Measurements from ENCODE around the gene MYOM1. TPM values are rescaled to one million over a fixed set of nuclear protein-coding genes. Genes with fewer than 3 reads are reported as not detected.
"Not testable (repeated sequence)": the region's sequence is repeated elsewhere in the genome, so short reads cannot be mapped to it uniquely, and the experiment has no call there.

MYOM1 gene
- total RNA-seq, 1 donor = 0.94 TPM

- no peaks in the 10 kb centered on the region for H3K9me3 ChIP-seq (ENCODE audit: low read depth, low read length)
- no peak overlapping the region for H3K4me3 ChIP-seq (ENCODE audit: low read length)
- H3K27me3 ChIP-seq (ENCODE audit: insufficient read depth, low read length) = no peaks in the 10 kb centered on the region
- peaks cover 5% of the 10 kb centered on the region for H3K4me1 ChIP-seq (ENCODE audit: insufficient read depth, low read length)
Measured at GRCh38 chr18:3097082-3097481, 122.7 kb downstream of the MYOM1 start.

GRCh38 chr18:3095921-3096320 is 123.8 kb downstream of the MYOM1 start:
- H3K27me3 ChIP-seq (ENCODE audit: insufficient read depth, low read length) = no peaks in the 10 kb centered on the region
- peaks cover 5% of the 10 kb centered on the region for H3K4me1 ChIP-seq (ENCODE audit: insufficient read depth, low read length)
- H3K4me3 ChIP-seq (ENCODE audit: low read length) = no peak overlapping the region
- no peaks in the 10 kb centered on the region for H3K9me3 ChIP-seq (ENCODE audit: low read depth, low read length)

- Histone ChIP-seq H3K9me3 (ENCODE audit: low read depth, low read length) (no peaks in the 10 kb centered on the region), H3K27me3 (ENCODE audit: insufficient read depth, low read length) (no peaks in the 10 kb centered on the region), H3K4me3 (ENCODE audit: low read length) (no peak overlapping the region), H3K4me1 (ENCODE audit: insufficient read depth, low read length) (peaks cover 5% of the 10 kb centered on the region)
Measured at GRCh38 chr18:3094338-3094684, 125.5 kb downstream of the MYOM1 start.

- no peak overlapping the region for H3K4me3 ChIP-seq (ENCODE audit: low read length)
- H3K27me3 ChIP-seq (ENCODE audit: insufficient read depth, low read length) = no peaks in the 10 kb centered on the region
- H3K4me1 ChIP-seq (ENCODE audit: insufficient read depth, low read length) = peaks cover 5% of the 10 kb centered on the region
- no peaks in the 10 kb centered on the region for H3K9me3 ChIP-seq (ENCODE audit: low read depth, low read length)
Measured at GRCh38 chr18:3093624-3094337, 126.0 kb downstream of the MYOM1 start.

- Histone ChIP-seq H3K4me3 (ENCODE audit: low read length) (no peak overlapping the region), H3K9me3 (ENCODE audit: low read depth, low read length) (no peaks in the 10 kb centered on the region), H3K27me3 (ENCODE audit: insufficient read depth, low read length) (no peaks in the 10 kb centered on the region), H3K4me1 (ENCODE audit: insufficient read depth, low read length) (peaks cover 5% of the 10 kb centered on the region)
Measured at GRCh38 chr18:3092727-3093126, 127.0 kb downstream of the MYOM1 start.

GRCh38 chr18:3089579-3089978 is 130.2 kb downstream of the MYOM1 start:
- Histone ChIP-seq H3K27me3 (ENCODE audit: insufficient read depth, low read length) (no peaks in the 10 kb centered on the region), H3K9me3 (ENCODE audit: low read depth, low read length) (no peaks in the 10 kb centered on the region)

GRCh38 chr18:3088449-3088848 is 131.3 kb downstream of the MYOM1 start:
- Histone ChIP-seq H3K9me3 (ENCODE audit: low read depth, low read length) (no peaks in the 10 kb centered on the region), H3K4me3 (ENCODE audit: low read length) (no peak overlapping the region), H3K4me1 (ENCODE audit: insufficient read depth, low read length) (no peaks in the 10 kb centered on the region), H3K27me3 (ENCODE audit: insufficient read depth, low read length) (no peaks in the 10 kb centered on the region)

More at GRCh38 chr18:3089579-3089978, 130.2 kb downstream of the MYOM1 start:
- no peaks in the 10 kb centered on the region for H3K4me1 ChIP-seq (ENCODE audit: insufficient read depth, low read length)
- H3K4me3 ChIP-seq (ENCODE audit: low read length) = no peak overlapping the region

GRCh38 chr18:3086871-3087270 is 132.9 kb downstream of the MYOM1 start:
- Histone ChIP-seq H3K4me3 (ENCODE audit: low read length) (no peak overlapping the region), H3K9me3 (ENCODE audit: low read depth, low read length) (no peaks in the 10 kb centered on the region), H3K4me1 (ENCODE audit: insufficient read depth, low read length) (no peaks in the 10 kb centered on the region), H3K27me3 (ENCODE audit: insufficient read depth, low read length) (no peaks in the 10 kb centered on the region)

- H3K27me3 ChIP-seq (ENCODE audit: insufficient read depth, low read length) = no peaks in the 10 kb centered on the region
- H3K4me3 ChIP-seq (ENCODE audit: low read length) = no peak overlapping the region
- H3K9me3 ChIP-seq (ENCODE audit: low read depth, low read length) = no peaks in the 10 kb centered on the region
- no peaks in the 10 kb centered on the region for H3K4me1 ChIP-seq (ENCODE audit: insufficient read depth, low read length)
Measured at GRCh38 chr18:3085612-3086011, 134.2 kb downstream of the MYOM1 start.

- H3K27me3 ChIP-seq (ENCODE audit: insufficient read depth, low read length) = no peaks in the 10 kb centered on the region
- H3K4me3 ChIP-seq (ENCODE audit: low read length) = no peak overlapping the region
- H3K9me3 ChIP-seq (ENCODE audit: low read depth, low read length) = no peaks in the 10 kb centered on the region
- H3K4me1 ChIP-seq (ENCODE audit: insufficient read depth, low read length) = no peaks in the 10 kb centered on the region
Measured at GRCh38 chr18:3084206-3084605, 135.6 kb downstream of the MYOM1 start.

GRCh38 chr18:3083766-3084165 is 136.0 kb downstream of the MYOM1 start:
- no peak overlapping the region for H3K4me3 ChIP-seq (ENCODE audit: low read length)
- no peaks in the 10 kb centered on the region for H3K4me1 ChIP-seq (ENCODE audit: insufficient read depth, low read length)
- no peaks in the 10 kb centered on the region for H3K9me3 ChIP-seq (ENCODE audit: low read depth, low read length)
- H3K27me3 ChIP-seq (ENCODE audit: insufficient read depth, low read length) = no peaks in the 10 kb centered on the region

- no peaks in the 10 kb centered on the region for H3K4me1 ChIP-seq (ENCODE audit: insufficient read depth, low read length)
- no peaks in the 10 kb centered on the region for H3K27me3 ChIP-seq (ENCODE audit: insufficient read depth, low read length)
- no peak overlapping the region for H3K4me3 ChIP-seq (ENCODE audit: low read length)
- no peaks in the 10 kb centered on the region for H3K9me3 ChIP-seq (ENCODE audit: low read depth, low read length)
Measured at GRCh38 chr18:3081584-3081991, 138.2 kb downstream of the MYOM1 start.

GRCh38 chr18:3079653-3080052 is 140.1 kb downstream of the MYOM1 start:
- Histone ChIP-seq H3K4me1 (ENCODE audit: insufficient read depth, low read length) (no peaks in the 10 kb centered on the region), H3K4me3 (ENCODE audit: low read length) (no peak overlapping the region), H3K27me3 (ENCODE audit: insufficient read depth, low read length) (no peaks in the 10 kb centered on the region), H3K9me3 (ENCODE audit: low read depth, low read length) (no peaks in the 10 kb centered on the region)

GRCh38 chr18:3075491-3075890 is 144.3 kb downstream of the MYOM1 start:
- H3K4me1 ChIP-seq (ENCODE audit: insufficient read depth, low read length) = peaks cover 10% of the 10 kb centered on the region
- H3K9me3 ChIP-seq (ENCODE audit: low read depth, low read length) = no peaks in the 10 kb centered on the region
- no peak overlapping the region for H3K4me3 ChIP-seq (ENCODE audit: low read length)
- H3K27me3 ChIP-seq (ENCODE audit: insufficient read depth, low read length) = no peaks in the 10 kb centered on the region

GRCh38 chr18:3074087-3074486 is 145.7 kb downstream of the MYOM1 start:
- H3K9me3 ChIP-seq (ENCODE audit: low read depth, low read length) = no peaks in the 10 kb centered on the region
- H3K4me3 ChIP-seq (ENCODE audit: low read length) = no peak overlapping the region
- H3K27me3 ChIP-seq (ENCODE audit: insufficient read depth, low read length) = no peaks in the 10 kb centered on the region
- peaks cover 10% of the 10 kb centered on the region for H3K4me1 ChIP-seq (ENCODE audit: insufficient read depth, low read length)

- not testable (repeated sequence) for H3K4me1 ChIP-seq (ENCODE audit: insufficient read depth, low read length); H3K4me3 ChIP-seq (ENCODE audit: low read length); H3K27me3 ChIP-seq (ENCODE audit: insufficient read depth, low read length); H3K9me3 ChIP-seq (ENCODE audit: low read depth, low read length)
Measured at GRCh38 chr18:3073353-3073752, 146.4 kb downstream of the MYOM1 start.

All from mononuclear cell (primary cell).